A673 (cell line): Measurements from ENCODE around the gene ADGRB2.

ENCODE experiments used
- CTCF ChIP-seq: fragments of 300-800, 200-600 bp; sonication (generic); conservative IDR thresholded peaks from 2 replicates; pipeline ENCODE4 v1.5.1; 2017; ENCODE audit warnings: low read depth, mild to moderate bottlenecking, antibody characterized with exemption, low read length, moderate library complexity, mixed read lengths
- EZH2 ChIP-seq: fragments of 200-600 bp; sonication (generic); IDR thresholded peaks from 2 replicates; pipeline ENCODE4 v1.6.1; 2017; ENCODE audit warnings: borderline replicate concordance, low read depth, mild to moderate bottlenecking, mixed read lengths, antibody characterized with exemption, low read length; ENCODE audit not compliant: poor library complexity, severe bottlenecking

- TF ChIP-seq CTCF (no peak), EZH2 (no peak)
Observed at GRCh38 chr1:31763671-31764311, 349 bp downstream of the ADGRB2 start.
